SK-N-SH (cell line): ENCODE measurements around the gene BANF1. TPM values are rescaled to one million over a fixed set of nuclear protein-coding genes. Genes with fewer than 3 reads are reported as not detected.

Source experiments
- CTCF ChIA-PET: fragments of 300-600, 350-600 bp; formaldehyde crosslinking; extraction: SDS; loops from one replicate; lab custom pipeline; 2021; lab: Yijun Ruan, JAX
- POLR2A ChIA-PET: fragments of 350-600 bp; sonication (Branson Sonifier 250); formaldehyde crosslinking; extraction: SDS; loops from one replicate; lab custom pipeline; 2020; ENCODE audit warnings: antibody characterized with exemption, inconsistent platforms; lab: Yijun Ruan, JAX
- DNase-seq: peaks from one replicate; pipeline ENCODE4 v3.0.0; 2012
- H2AFZ ChIP-seq: fragments of 200-600 bp; sonication (generic); 2 replicates; pipeline ENCODE4 v1.8.1; 2016; ENCODE audit warnings: antibody characterized with exemption, mild to moderate bottlenecking, low read depth
- H3F3A ChIP-seq: fragments of 200-600 bp; sonication (generic); replicated peaks from 2 replicates; pipeline ENCODE3; 2016; ENCODE audit warnings: antibody characterized with exemption, mild to moderate bottlenecking; ENCODE audit not compliant: insufficient read depth
- H3K27ac ChIP-seq, 2 experiments: fragments of 200-500 bp in 1 of 2; fragments of 200-600 bp in 1 of 2; sonication (Bioruptor generic) in 1 of 2; sonication (generic), shearing (Covaris generic) in 1 of 2; 2 replicates each; pipeline versions ENCODE4 v1.5.1 to v1.6.1; 2014 to 2016; ENCODE audit warnings: low read depth in 2 of 2, inconsistent platforms in 1 of 2, low read length in 1 of 2, mild to moderate bottlenecking in 1 of 2, mixed read lengths in 1 of 2
- H3K27me3 ChIP-seq: fragments of 200-600 bp; sonication (generic), shearing (Covaris generic); 2 replicates; pipeline ENCODE4 v1.6.1; 2016; ENCODE audit warnings: mixed run types; ENCODE audit not compliant: insufficient read depth
- H3K36me3 ChIP-seq, 2 experiments: fragments of 200-500 bp in 1 of 2; fragments of 200-600 bp in 1 of 2; sonication (Bioruptor generic) in 1 of 2; sonication (generic) in 1 of 2; replicated peaks in 1 of 2; 2 replicates each; pipeline versions ENCODE3 to v1.5.1; 2014 to 2016; ENCODE audit warnings: low read length in 1 of 2, mild to moderate bottlenecking in 1 of 2; ENCODE audit not compliant: insufficient read depth in 2 of 2, control insufficient read depth in 1 of 2
- H3K4me1 ChIP-seq, 2 experiments: fragments of 200-500 bp in 1 of 2; fragments of 200-600 bp in 1 of 2; sonication (Bioruptor generic) in 1 of 2; sonication (generic), shearing (Covaris generic) in 1 of 2; 2 replicates each; pipeline versions ENCODE4 v1.5.1 to v1.6.1; 2014 to 2016; ENCODE audit warnings: low read depth in 1 of 2, low read length in 1 of 2, mixed run types in 1 of 2; ENCODE audit not compliant: insufficient read depth in 2 of 2, control insufficient read depth in 1 of 2
- H3K4me2 ChIP-seq: fragments of 200-600 bp; sonication (generic), shearing (Covaris generic); 2 replicates; pipeline ENCODE4 v1.6.1; 2017; ENCODE audit warnings: mixed run types
- H3K4me3 ChIP-seq, 2 experiments: fragments of 200-500 bp in 1 of 2; fragments of 200-600 bp in 1 of 2; sonication (Bioruptor generic) in 1 of 2; sonication (generic), shearing (Covaris generic) in 1 of 2; 2 replicates each; pipeline versions ENCODE4 v1.5.1 to v1.8.1; 2014 to 2016; ENCODE audit warnings: low read depth in 2 of 2, inconsistent platforms in 1 of 2, low read length in 1 of 2, mild to moderate bottlenecking in 1 of 2, mixed read lengths in 1 of 2, moderate library complexity in 1 of 2
- H3K79me2 ChIP-seq: fragments of 200-600 bp; sonication (generic); 2 replicates; pipeline ENCODE4 v1.8.1; 2017; ENCODE audit warnings: mild to moderate bottlenecking; ENCODE audit not compliant: insufficient read depth
- H3K9ac ChIP-seq: fragments of 200-600 bp; sonication (generic); 2 replicates; pipeline ENCODE4 v1.6.1; 2017; ENCODE audit warnings: mixed run types
- H3K9me2 ChIP-seq: fragments of 200-600 bp; sonication (generic); 2 replicates; pipeline ENCODE4 v1.6.1; 2017; ENCODE audit warnings: mixed run types
- H3K9me3 ChIP-seq: fragments of 200-600 bp; sonication (generic); 2 replicates; pipeline ENCODE4 v1.6.1; 2017; ENCODE audit warnings: mixed run types, mild to moderate bottlenecking, moderate library complexity
- H4K20me1 ChIP-seq: fragments of 200-600 bp; sonication (generic); 2 replicates; pipeline ENCODE4 v1.6.1; 2017; ENCODE audit warnings: mild to moderate bottlenecking, mixed run types; ENCODE audit not compliant: insufficient read depth
- CHD2 ChIP-seq: fragments of 150-350 bp; IDR thresholded peaks from 2 replicates; pipeline ENCODE4 v1.6.1; 2018; ENCODE audit warnings: low read length; ENCODE audit not compliant: partially characterized antibody
- JUND ChIP-seq: IDR thresholded peaks from 2 replicates; pipeline ENCODE4 v1.4.0; 2012
- RAD21 ChIP-seq: IDR thresholded peaks from 2 replicates; pipeline ENCODE4 v1.6.1; 2012; ENCODE audit warnings: mild to moderate bottlenecking, low read length
- RXRA ChIP-seq: IDR thresholded peaks from 2 replicates; pipeline ENCODE4 v1.4.0; 2012; ENCODE audit warnings: low read depth, mild to moderate bottlenecking, borderline replicate concordance
- SIN3A ChIP-seq: IDR thresholded peaks from 2 replicates; pipeline ENCODE4 v1.6.1; 2012; ENCODE audit warnings: low read depth, mild to moderate bottlenecking, low read length, moderate library complexity, borderline replicate concordance
- SMC3 ChIP-seq: IDR thresholded peaks from 2 replicates; pipeline ENCODE4 v1.6.1; 2012; ENCODE audit warnings: low read depth, low read length, improper control_type of control experiment
- TAF1 ChIP-seq: IDR thresholded peaks from 2 replicates; pipeline ENCODE4 v1.6.1; 2012; ENCODE audit warnings: low read depth, mild to moderate bottlenecking, low read length, moderate library complexity, borderline replicate concordance
- WGBS: methylation state at CpG from one replicate; pipeline ENCODE4 v1.1.6; 2017; ENCODE audit warnings: low lambda C conversion rate; 5-methylcytosine and 5-hydroxymethylcytosine counted together
- polyA plus RNA-seq, 3 experiments: library from polyadenylated mRNA; depleted of rRNA; stranded (reverse); fragments of >200 nt; gene quantifications; 2 replicates each; pipeline ENCODE4 v1.2.3, GENCODE V29; 2012
- TF ChIP-seq, protein P1 (sequence below): IDR thresholded peaks from 2 replicates; pipeline ENCODE4; 2012
- TF ChIP-seq, protein P2 (sequence below): IDR thresholded peaks from 2 replicates; pipeline ENCODE4 v1.4.0; 2012; ENCODE audit warnings: low read depth, borderline replicate concordance
- TF ChIP-seq, protein P3 (sequence below): fragments of 200-600 bp; sonication (generic); IDR thresholded peaks from 2 replicates; pipeline ENCODE4 v1.6.1; 2017; ENCODE audit warnings: antibody characterized with exemption, mild to moderate bottlenecking, moderate library complexity
- TF ChIP-seq, protein P4 (sequence below): fragments of 150-350 bp; IDR thresholded peaks from 2 replicates; pipeline ENCODE4 v1.6.1; 2016; ENCODE audit warnings: mild to moderate bottlenecking, low read depth, low read length
- TF ChIP-seq, protein P5 (sequence below): IDR thresholded peaks from 2 replicates; pipeline ENCODE4 v1.4.0; 2012; ENCODE audit warnings: low read depth

Gene BANF1
- polyA plus RNA-seq, 1 of the 3 experiments (the other 2 are of a cell fraction) = 382 TPM

DNA sequence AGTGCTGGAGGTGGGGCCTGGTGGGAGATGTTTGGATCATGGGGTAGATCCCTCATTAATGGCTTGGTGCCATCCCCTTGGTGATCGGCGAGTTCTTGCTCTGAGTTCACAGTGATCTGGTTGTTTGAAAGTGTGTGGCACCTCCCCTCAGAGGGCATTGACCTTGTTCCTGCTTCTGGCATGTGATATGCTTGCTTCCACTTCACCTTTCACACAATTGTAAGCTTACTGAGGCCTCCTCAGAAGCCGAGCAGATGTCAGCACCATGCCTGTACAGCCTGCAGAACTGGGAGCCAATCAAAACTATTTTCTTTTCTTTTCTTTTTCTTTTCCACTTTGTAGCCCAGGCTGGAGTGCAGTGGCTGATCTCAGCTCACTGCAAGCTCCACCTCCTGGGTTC, 35.0 kb downstream of the BANF1 start:
- Histone ChIP-seq H2AFZ (no peak overlapping the region), H3K27ac (no peak overlapping the region), H3K9ac (no peak overlapping the region), H3K9me3 (no peaks in the 10 kb centered on the region), H3K9me2 (no peaks in the 10 kb centered on the region), H3K79me2 (no peaks in the 10 kb centered on the region), H4K20me1 (no peaks in the 10 kb centered on the region), H3F3A (no peaks in the 10 kb centered on the region), H3K36me3 (peaks cover 0 to 3% of the 10 kb centered on the region in 2 experiments), H3K4me3 (no peak overlapping the region), H3K4me2 (no peak overlapping the region), H3K27me3 (no peaks in the 10 kb centered on the region), H3K4me1 (no peaks in the 10 kb centered on the region)
- no peak for TF ChIP-seq SMC3
- TF ChIP-seq SIN3A = no peak
- TF ChIP-seq, protein P1, sequence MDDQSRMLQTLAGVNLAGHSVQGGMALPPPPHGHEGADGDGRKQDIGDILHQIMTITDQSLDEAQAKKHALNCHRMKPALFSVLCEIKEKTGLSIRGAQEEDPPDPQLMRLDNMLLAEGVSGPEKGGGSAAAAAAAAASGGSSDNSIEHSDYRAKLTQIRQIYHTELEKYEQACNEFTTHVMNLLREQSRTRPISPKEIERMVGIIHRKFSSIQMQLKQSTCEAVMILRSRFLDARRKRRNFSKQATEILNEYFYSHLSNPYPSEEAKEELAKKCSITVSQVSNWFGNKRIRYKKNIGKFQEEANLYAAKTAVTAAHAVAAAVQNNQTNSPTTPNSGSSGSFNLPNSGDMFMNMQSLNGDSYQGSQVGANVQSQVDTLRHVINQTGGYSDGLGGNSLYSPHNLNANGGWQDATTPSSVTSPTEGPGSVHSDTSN = no peak
- TF ChIP-seq, protein P2, sequence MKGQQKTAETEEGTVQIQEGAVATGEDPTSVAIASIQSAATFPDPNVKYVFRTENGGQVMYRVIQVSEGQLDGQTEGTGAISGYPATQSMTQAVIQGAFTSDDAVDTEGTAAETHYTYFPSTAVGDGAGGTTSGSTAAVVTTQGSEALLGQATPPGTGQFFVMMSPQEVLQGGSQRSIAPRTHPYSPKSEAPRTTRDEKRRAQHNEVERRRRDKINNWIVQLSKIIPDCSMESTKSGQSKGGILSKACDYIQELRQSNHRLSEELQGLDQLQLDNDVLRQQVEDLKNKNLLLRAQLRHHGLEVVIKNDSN = no peak
- no peak for TF ChIP-seq CHD2
- TF ChIP-seq, protein P3, sequence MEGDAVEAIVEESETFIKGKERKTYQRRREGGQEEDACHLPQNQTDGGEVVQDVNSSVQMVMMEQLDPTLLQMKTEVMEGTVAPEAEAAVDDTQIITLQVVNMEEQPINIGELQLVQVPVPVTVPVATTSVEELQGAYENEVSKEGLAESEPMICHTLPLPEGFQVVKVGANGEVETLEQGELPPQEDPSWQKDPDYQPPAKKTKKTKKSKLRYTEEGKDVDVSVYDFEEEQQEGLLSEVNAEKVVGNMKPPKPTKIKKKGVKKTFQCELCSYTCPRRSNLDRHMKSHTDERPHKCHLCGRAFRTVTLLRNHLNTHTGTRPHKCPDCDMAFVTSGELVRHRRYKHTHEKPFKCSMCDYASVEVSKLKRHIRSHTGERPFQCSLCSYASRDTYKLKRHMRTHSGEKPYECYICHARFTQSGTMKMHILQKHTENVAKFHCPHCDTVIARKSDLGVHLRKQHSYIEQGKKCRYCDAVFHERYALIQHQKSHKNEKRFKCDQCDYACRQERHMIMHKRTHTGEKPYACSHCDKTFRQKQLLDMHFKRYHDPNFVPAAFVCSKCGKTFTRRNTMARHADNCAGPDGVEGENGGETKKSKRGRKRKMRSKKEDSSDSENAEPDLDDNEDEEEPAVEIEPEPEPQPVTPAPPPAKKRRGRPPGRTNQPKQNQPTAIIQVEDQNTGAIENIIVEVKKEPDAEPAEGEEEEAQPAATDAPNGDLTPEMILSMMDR = no peak
- TF ChIP-seq TAF1 = no peak
- TF ChIP-seq, protein P4, sequence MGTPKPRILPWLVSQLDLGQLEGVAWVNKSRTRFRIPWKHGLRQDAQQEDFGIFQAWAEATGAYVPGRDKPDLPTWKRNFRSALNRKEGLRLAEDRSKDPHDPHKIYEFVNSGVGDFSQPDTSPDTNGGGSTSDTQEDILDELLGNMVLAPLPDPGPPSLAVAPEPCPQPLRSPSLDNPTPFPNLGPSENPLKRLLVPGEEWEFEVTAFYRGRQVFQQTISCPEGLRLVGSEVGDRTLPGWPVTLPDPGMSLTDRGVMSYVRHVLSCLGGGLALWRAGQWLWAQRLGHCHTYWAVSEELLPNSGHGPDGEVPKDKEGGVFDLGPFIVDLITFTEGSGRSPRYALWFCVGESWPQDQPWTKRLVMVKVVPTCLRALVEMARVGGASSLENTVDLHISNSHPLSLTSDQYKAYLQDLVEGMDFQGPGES = no peak
- 43% methylated on average over 2 of the region's 3 CpGs for WGBS
- ChIA-PET POLR2A (no interaction called here), CTCF (interaction anchor here (0.9 to 8.8 kb wide), 4 partner anchors 8 to 31 kb away, joined by 3 to 55 read pairs (median 16); partner anchors contain the start of gene CST6)
- no peak for DNase-seq

DNA sequence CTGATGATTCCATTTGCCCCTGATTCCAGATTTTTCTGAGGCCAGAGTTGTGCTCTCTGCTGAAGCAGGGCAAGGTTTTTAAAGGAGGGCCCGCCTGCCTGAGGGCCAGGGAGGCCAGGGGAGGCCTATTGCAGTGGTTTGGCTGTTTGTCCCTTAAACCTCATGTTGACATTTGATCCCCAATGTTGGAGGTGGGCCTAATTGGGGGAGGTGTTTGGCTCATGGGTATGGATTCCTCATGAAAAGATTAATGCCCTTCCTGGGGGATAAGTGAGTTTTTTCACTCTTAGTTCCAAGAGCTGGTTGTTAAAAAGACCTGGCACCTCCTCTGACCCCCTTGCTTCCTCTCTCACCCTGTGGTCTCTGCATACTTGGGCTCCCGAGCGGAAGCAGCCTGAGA, 37.5 kb downstream of the BANF1 start:
- no peak overlapping the region for H3K27ac ChIP-seq
- no peaks in the 10 kb centered on the region for H4K20me1 ChIP-seq
- no peak for DNase-seq
- no peak overlapping the region for H3K4me3 ChIP-seq
- H2AFZ ChIP-seq = no peak overlapping the region
- H3K79me2 ChIP-seq = no peaks in the 10 kb centered on the region
- no peak overlapping the region for H3K9ac ChIP-seq
- peaks cover 0 to under 1% of the 10 kb centered on the region in 2 experiments; a peak in 1 of 4 replicates for H3K4me1 ChIP-seq
- peaks cover 0 to 6% of the 10 kb centered on the region in 2 experiments for H3K36me3 ChIP-seq
- H3K9me2 ChIP-seq = no peaks in the 10 kb centered on the region
- no peaks in the 10 kb centered on the region for H3K9me3 ChIP-seq
- ChIA-PET POLR2A (no interaction called here), CTCF (interaction anchor here (8.8 kb wide), 1 partner anchor 17 kb away, joined by 55 read pairs; no protein-coding TSS in a partner anchor)
- H3F3A ChIP-seq = peaks cover 5% of the 10 kb centered on the region
- H3K27me3 ChIP-seq = no peaks in the 10 kb centered on the region
- TF ChIP-seq TAF1 (no peak), RAD21 (no peak), JUND (no peak), RXRA (no peak)
- TF ChIP-seq, protein P5, sequence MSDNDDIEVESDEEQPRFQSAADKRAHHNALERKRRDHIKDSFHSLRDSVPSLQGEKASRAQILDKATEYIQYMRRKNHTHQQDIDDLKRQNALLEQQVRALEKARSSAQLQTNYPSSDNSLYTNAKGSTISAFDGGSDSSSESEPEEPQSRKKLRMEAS = no peak
- 100% methylated on average over 3 of the region's 3 CpGs for WGBS
- H3K4me2 ChIP-seq = no peak overlapping the region
